ENCODE measurements around the gene PARK7. TPM values are rescaled to one million over a fixed set of nuclear protein-coding genes. Genes with fewer than 3 reads are reported as not detected.
A peak's percentile ranks its signal among the peaks of the same experiment; 100 is the strongest.
"Not testable (repeated sequence)": the region's sequence is repeated elsewhere in the genome, so short reads cannot be mapped to it uniquely, and the experiment has no call there.

The PARK7 gene
- 287 and 307 TPM in 2 replicates for total RNA-seq

GRCh38 chr1:7961216-7962013 lies at the start of gene PARK7:
TSS of gene PARK7 (plus strand) at chr1:7961711. CDS start at chr1:7962786, 1,075 bp downstream.
- peak within 1 kb of the TSS; percentile 55 for H3K4me3 ChIP-seq (ENCODE audit: low read depth, low read length)
- DNase-seq (ENCODE audit: low read depth) (peak; percentile 94), FAIRE-seq (no peak)
- no peaks in the 10 kb centered on the region for H3K27me3 ChIP-seq (ENCODE audit: control insufficient read depth, insufficient read depth, low read length)
- H3K36me3 ChIP-seq (ENCODE audit: control insufficient read depth, insufficient read depth, low read length): peaks cover 17% of the 10 kb centered on the region
- TF ChIP-seq CTCF (IDR thresholded peaks at IDR 0.05; ENCODE audit: insufficient read depth, low read length, severe bottlenecking): peak; percentile 67

- no peak overlapping the region for H3K4me3 ChIP-seq (ENCODE audit: low read depth, low read length)
- no peak for DNase-seq (ENCODE audit: low read depth)
- H3K27me3 ChIP-seq (ENCODE audit: control insufficient read depth, insufficient read depth, low read length): no peaks in the 10 kb centered on the region
- TF ChIP-seq CTCF (IDR thresholded peaks at IDR 0.05; ENCODE audit: insufficient read depth, low read length, severe bottlenecking): no peak
- no peaks in the 10 kb centered on the region for H3K36me3 ChIP-seq (ENCODE audit: control insufficient read depth, insufficient read depth, low read length)
- FAIRE-seq: no peak
Measured at GRCh38 chr1:7912145-7912544, 49.4 kb upstream of the PARK7 start.

GRCh38 chr1:7912743-7913557 lies 48.6 kb upstream of the PARK7 start:
- DNase-seq (ENCODE audit: low read depth) (peak; percentile 22), FAIRE-seq (no peak)
- TF ChIP-seq CTCF (IDR thresholded peaks at IDR 0.05; ENCODE audit: insufficient read depth, low read length, severe bottlenecking): no peak
- no peaks in the 10 kb centered on the region for H3K27me3 ChIP-seq (ENCODE audit: control insufficient read depth, insufficient read depth, low read length)
- H3K4me3 ChIP-seq (ENCODE audit: low read depth, low read length): no peak overlapping the region
- H3K36me3 ChIP-seq (ENCODE audit: control insufficient read depth, insufficient read depth, low read length): no peaks in the 10 kb centered on the region

- FAIRE-seq (no peak), DNase-seq (ENCODE audit: low read depth) (no peak)
- Histone ChIP-seq H3K4me3 (ENCODE audit: low read depth, low read length) (no peak overlapping the region), H3K27me3 (ENCODE audit: control insufficient read depth, insufficient read depth, low read length) (no peaks in the 10 kb centered on the region), H3K36me3 (ENCODE audit: control insufficient read depth, insufficient read depth, low read length) (no peaks in the 10 kb centered on the region)
- TF ChIP-seq CTCF (IDR thresholded peaks at IDR 0.05; ENCODE audit: insufficient read depth, low read length, severe bottlenecking): no peak
Measured at GRCh38 chr1:7915826-7916500, 45.5 kb upstream of the PARK7 start.

GRCh38 chr1:7916501-7916830 lies 45.0 kb upstream of the PARK7 start:
- DNase-seq (ENCODE audit: low read depth) (no peak), FAIRE-seq (no peak)
- no peak overlapping the region for H3K4me3 ChIP-seq (ENCODE audit: low read depth, low read length)

GRCh38 chr1:7917971-7918370 lies 43.5 kb upstream of the PARK7 start:
- FAIRE-seq; H3K36me3 ChIP-seq (ENCODE audit: control insufficient read depth, insufficient read depth, low read length); DNase-seq (ENCODE audit: low read depth): not testable (repeated sequence)

More at GRCh38 chr1:7916501-7916830, 45.0 kb upstream of the PARK7 start:
- Histone ChIP-seq H3K36me3 (ENCODE audit: control insufficient read depth, insufficient read depth, low read length) (no peaks in the 10 kb centered on the region), H3K27me3 (ENCODE audit: control insufficient read depth, insufficient read depth, low read length) (no peaks in the 10 kb centered on the region)
- no peak for TF ChIP-seq CTCF (IDR thresholded peaks at IDR 0.05; ENCODE audit: insufficient read depth, low read length, severe bottlenecking)

More at GRCh38 chr1:7917971-7918370, 43.5 kb upstream of the PARK7 start:
- H3K4me3 ChIP-seq (ENCODE audit: low read depth, low read length); H3K27me3 ChIP-seq (ENCODE audit: control insufficient read depth, insufficient read depth, low read length): not testable (repeated sequence)
